ENCODE results near the gene CERCAM.

The CERCAM gene

GRCh38 chr9:128394379-128395168 is 26.1 kb upstream of the CERCAM start:
- Histone ChIP-seq H3K27ac (ENCODE audit: low read depth, low read length) (no peak overlapping the region), H3F3A (ENCODE audit: insufficient read depth) (no peaks in the 10 kb centered on the region), H3K79me2 (ENCODE audit: insufficient read depth, low read length) (no peaks in the 10 kb centered on the region), H3K27me3 (ENCODE audit: low read length) (no peaks in the 10 kb centered on the region), H3K4me2 (ENCODE audit: low read depth, low read length, poor library complexity, severe bottlenecking) (no peak overlapping the region), H3K36me3 (ENCODE audit: low read length) (no peaks in the 10 kb centered on the region), H4K20me1 (ENCODE audit: low read depth, low read length) (no peaks in the 10 kb centered on the region), H3K9me2 (replicated peaks; ENCODE audit: insufficient read depth, low read length) (no peaks in the 10 kb centered on the region), H3K9me3 (ENCODE audit: insufficient read depth, low read length) (no peaks in the 10 kb centered on the region), H3K4me3 (ENCODE audit: insufficient read depth, low read length, poor library complexity, severe bottlenecking) (no peak overlapping the region), H2AFZ (ENCODE audit: low read depth, low read length, severe bottlenecking) (no peak overlapping the region), H3K9ac (ENCODE audit: low read length) (no peak overlapping the region)
- TF ChIP-seq EZH2phosphoT487 (conservative IDR thresholded peaks at IDR 0.05; ENCODE audit: low read length) = no peak
- TF ChIP-seq, protein P1, sequence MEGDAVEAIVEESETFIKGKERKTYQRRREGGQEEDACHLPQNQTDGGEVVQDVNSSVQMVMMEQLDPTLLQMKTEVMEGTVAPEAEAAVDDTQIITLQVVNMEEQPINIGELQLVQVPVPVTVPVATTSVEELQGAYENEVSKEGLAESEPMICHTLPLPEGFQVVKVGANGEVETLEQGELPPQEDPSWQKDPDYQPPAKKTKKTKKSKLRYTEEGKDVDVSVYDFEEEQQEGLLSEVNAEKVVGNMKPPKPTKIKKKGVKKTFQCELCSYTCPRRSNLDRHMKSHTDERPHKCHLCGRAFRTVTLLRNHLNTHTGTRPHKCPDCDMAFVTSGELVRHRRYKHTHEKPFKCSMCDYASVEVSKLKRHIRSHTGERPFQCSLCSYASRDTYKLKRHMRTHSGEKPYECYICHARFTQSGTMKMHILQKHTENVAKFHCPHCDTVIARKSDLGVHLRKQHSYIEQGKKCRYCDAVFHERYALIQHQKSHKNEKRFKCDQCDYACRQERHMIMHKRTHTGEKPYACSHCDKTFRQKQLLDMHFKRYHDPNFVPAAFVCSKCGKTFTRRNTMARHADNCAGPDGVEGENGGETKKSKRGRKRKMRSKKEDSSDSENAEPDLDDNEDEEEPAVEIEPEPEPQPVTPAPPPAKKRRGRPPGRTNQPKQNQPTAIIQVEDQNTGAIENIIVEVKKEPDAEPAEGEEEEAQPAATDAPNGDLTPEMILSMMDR (IDR thresholded peaks at IDR 0.05; ENCODE audit: insufficient read depth, low read length, poor library complexity, severe bottlenecking) = no peak

DNA sequence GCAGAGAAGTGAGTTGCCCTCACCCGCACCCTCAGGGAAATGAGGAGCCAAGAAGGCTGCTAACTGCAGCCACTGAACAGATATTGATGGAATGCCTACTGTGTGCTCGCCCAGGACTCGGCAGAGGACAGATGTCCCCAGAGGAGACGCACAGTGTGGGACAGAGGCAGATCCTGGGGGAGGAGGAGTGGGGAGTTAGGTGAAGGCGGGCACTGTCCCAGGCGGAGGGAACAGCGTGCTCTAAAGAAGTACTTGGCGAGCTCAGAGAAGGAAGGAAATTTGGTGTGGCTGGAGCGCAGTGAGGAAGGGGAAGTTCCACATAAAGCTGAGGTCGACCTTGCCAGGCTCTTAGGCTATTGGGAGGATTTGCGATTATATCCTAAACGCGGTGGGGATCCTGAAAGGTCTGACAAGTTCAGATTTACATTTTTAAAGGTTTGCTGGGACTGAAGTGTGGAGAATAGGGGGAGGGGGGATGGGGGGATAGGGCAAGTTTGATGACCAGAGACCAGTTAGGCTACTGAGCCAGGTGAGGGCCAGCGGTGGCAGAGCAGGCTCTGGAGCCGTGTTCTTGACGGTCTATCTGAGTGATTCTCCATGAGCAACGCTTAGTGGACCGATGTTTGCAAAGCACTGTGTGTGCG is 23.6 kb upstream of the CERCAM start:
- no peaks in the 10 kb centered on the region for H3K9me3 ChIP-seq (ENCODE audit: insufficient read depth, low read length)
- TF ChIP-seq EZH2phosphoT487 (conservative IDR thresholded peaks at IDR 0.05; ENCODE audit: low read length) = no peak
- TF ChIP-seq, protein P1 (IDR thresholded peaks at IDR 0.05; ENCODE audit: insufficient read depth, low read length, poor library complexity, severe bottlenecking) = no peak
- H2AFZ ChIP-seq (ENCODE audit: low read depth, low read length, severe bottlenecking) = no peak overlapping the region
- H3K9ac ChIP-seq (ENCODE audit: low read length) = no peak overlapping the region
- no peaks in the 10 kb centered on the region for H3K36me3 ChIP-seq (ENCODE audit: low read length)
- H3F3A ChIP-seq (ENCODE audit: insufficient read depth) = no peaks in the 10 kb centered on the region
- no peaks in the 10 kb centered on the region for H3K79me2 ChIP-seq (ENCODE audit: insufficient read depth, low read length)
- H4K20me1 ChIP-seq (ENCODE audit: low read depth, low read length) = no peaks in the 10 kb centered on the region
- no peak overlapping the region for H3K4me2 ChIP-seq (ENCODE audit: low read depth, low read length, poor library complexity, severe bottlenecking)
- H3K9me2 ChIP-seq (replicated peaks; ENCODE audit: insufficient read depth, low read length) = no peaks in the 10 kb centered on the region
- no peaks in the 10 kb centered on the region for H3K27me3 ChIP-seq (ENCODE audit: low read length)
- no peak overlapping the region for H3K4me3 ChIP-seq (ENCODE audit: insufficient read depth, low read length, poor library complexity, severe bottlenecking)
- H3K27ac ChIP-seq (ENCODE audit: low read depth, low read length) = no peak overlapping the region

- Histone ChIP-seq H3K9me2 (replicated peaks; ENCODE audit: insufficient read depth, low read length) (no peaks in the 10 kb centered on the region), H3F3A (ENCODE audit: insufficient read depth) (no peaks in the 10 kb centered on the region), H3K79me2 (ENCODE audit: insufficient read depth, low read length) (no peaks in the 10 kb centered on the region), H3K36me3 (ENCODE audit: low read length) (no peaks in the 10 kb centered on the region), H3K27me3 (ENCODE audit: low read length) (no peaks in the 10 kb centered on the region), H3K27ac (ENCODE audit: low read depth, low read length) (no peak overlapping the region), H4K20me1 (ENCODE audit: low read depth, low read length) (no peaks in the 10 kb centered on the region), H3K9me3 (ENCODE audit: insufficient read depth, low read length) (no peaks in the 10 kb centered on the region), H2AFZ (ENCODE audit: low read depth, low read length, severe bottlenecking) (no peak overlapping the region), H3K4me3 (ENCODE audit: insufficient read depth, low read length, poor library complexity, severe bottlenecking) (no peak overlapping the region), H3K9ac (ENCODE audit: low read length) (no peak overlapping the region), H3K4me2 (ENCODE audit: low read depth, low read length, poor library complexity, severe bottlenecking) (no peak overlapping the region)
- TF ChIP-seq EZH2phosphoT487 (conservative IDR thresholded peaks at IDR 0.05; ENCODE audit: low read length) = no peak
- TF ChIP-seq, protein P1 (IDR thresholded peaks at IDR 0.05; ENCODE audit: insufficient read depth, low read length, poor library complexity, severe bottlenecking) = no peak
Observed at GRCh38 chr9:128397831-128398230, 22.8 kb upstream of the CERCAM start.
